CD4-positive, alpha-beta T cell treated with Interferon gamma for 1 hour (primary cell): ENCODE results near the gene AFAP1.

Experiments used
- DNase-seq: peaks from one replicate; pipeline ENCODE4 v3.0.0-alpha.2; 2020

AFAP1 gene

GRCh38 chr4:7747566-7747965 is 192.1 kb downstream of the AFAP1 start:
- no peak for DNase-seq

DNA sequence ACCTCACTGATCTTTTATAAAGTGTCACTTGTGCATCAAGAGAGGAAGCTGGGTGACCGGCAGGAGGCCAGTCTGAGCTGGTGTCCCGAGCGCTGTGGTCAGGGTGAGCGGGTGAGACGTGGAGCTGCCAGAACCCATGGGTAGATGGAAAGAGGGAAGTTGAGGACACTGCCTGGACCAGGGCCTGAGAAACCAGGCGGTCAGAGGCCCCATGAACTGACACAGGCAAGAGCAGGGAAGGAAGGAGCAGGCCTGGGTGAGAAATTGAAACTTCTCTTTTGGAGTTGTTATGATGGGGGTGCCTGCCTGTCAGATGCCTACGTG is 192.6 kb downstream of the AFAP1 start:
- peak; percentile 5 for DNase-seq

DNA sequence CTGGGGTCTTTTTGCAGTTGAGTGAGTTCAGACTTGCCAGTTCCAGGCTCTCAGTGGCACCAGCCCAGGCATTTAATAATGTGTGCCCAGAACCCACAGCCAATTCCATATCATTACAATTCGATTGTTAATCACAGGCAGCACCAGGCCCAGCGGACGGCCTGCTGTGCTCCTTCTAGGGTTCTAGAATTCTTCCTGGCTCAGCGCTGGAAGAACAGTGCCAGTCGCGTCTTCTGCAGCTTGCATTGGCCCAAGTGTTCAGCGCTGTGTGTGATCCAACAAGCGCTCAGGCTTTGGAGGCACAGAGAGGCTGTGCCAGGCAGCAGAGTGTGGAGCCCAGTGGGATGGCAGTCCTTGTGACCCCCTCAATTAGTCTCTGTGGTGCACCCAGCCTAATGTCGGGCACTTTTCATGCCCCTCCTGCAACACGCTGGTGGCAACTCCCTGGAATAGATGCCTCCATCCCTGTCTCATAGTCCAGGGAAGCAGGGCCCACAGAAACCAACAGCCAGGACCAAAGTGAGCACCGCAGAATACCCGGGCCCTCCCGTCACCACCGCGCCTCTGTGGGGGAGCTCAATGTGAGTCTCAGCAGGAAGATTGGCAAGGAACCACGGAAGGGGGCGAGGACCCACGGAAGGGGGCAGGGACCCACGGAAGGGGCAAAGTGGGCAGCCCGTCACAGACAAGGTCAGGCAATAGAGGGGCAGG is 193.2 kb downstream of the AFAP1 start:
- no peak for DNase-seq

- DNase-seq = no peak
These were observed 194.3 kb downstream of the AFAP1 start for GRCh38 chr4:7745301-7745885.

GRCh38 chr4:7744142-7744804 is 195.4 kb downstream of the AFAP1 start:
- no peak for DNase-seq

DNA sequence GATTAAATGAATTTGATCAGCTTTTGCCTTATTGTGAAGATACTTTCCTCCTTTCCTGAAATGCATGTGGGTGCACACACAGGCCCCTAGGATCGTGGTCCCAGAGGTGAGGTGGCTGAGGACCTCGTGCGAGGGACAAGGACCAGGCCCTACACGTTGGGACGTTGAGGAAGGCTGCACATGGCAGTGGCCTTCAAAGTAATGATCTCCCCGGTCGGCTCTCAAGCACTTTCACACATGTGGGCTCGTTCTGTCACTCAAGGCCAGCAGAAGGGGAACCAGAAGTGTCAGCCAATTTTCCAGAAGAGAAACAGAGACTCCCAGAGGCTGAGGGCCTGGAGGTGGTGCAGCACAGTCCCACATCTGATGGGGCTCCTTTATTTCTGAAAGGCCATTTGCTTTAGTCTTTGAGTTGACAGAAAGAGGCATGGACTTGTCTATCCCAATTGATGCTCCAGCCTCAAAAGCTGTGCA is 196.8 kb downstream of the AFAP1 start:
- no peak for DNase-seq

- DNase-seq = no peak
These were observed 197.5 kb downstream of the AFAP1 start for GRCh38 chr4:7741946-7742806.

- no peak for DNase-seq
These were observed 198.7 kb downstream of the AFAP1 start for GRCh38 chr4:7740866-7741525.

- DNase-seq = no peak
These were observed 199.5 kb downstream of the AFAP1 start for GRCh38 chr4:7739918-7740865.

- no peak for DNase-seq
These were observed 200.4 kb downstream of the AFAP1 start for GRCh38 chr4:7739077-7739917.

DNA sequence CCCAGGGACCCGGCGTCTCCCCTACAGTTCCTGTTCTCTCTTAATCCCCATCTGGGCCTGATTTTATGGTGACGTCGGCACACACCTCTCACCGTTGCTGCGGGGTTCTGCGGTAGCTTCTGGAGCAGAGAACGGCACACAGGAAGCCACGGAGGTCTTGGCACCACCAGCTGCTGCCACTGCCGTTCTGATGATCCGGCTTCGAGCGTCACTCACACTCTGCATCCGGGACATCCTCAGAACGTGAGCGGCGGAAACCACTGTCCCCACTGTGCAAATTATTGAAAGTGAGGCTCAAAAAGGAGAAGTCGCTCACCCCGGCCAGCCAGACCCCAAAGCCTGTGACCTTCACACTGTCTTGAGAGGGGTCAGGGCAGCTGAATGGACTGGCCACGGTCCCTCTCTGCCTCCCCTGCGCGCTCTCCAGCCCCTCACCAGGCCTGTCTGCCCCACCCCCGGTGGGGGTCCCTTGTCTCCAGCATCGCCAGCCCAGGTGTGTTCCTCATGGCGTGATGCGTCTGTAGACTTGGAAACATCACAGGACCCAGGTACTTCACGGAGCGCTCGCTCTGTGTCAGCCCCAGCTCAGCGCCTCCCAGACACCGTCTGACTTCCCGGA is 201.1 kb downstream of the AFAP1 start:
- DNase-seq = no peak

DNA sequence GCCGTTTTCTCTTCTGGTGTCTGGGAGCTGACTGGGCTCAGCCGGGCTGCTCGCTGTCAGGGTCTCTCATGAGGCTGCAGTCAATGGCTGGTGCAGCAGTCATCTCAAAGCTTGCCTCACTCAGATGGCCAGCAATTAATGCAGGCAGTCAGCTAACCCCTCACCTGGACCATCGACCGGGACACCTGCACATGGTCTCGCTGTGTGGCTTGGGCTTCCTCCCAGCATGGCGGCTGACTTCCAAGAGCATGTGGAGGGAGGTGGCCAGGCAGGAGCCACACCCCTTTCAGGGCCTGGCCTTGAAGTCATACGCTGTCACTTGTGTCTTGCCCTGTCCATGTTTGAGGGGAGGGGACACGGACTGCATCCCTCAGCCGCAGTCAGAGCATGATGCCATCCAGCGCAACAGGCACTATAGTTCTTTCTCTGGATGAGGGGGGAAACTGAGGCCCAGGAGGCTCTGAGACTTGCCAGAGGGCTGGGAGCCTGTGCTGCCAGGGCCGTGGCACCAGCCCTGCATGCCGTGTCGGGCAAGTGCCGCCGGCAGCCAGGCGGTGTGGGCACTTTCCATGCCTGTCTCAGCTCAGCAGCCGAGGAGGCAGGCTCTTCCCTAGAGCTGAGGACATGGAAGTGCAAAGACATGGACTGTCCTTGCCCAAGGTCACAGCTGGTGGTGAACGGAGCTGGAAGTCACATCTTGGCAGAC is 201.8 kb downstream of the AFAP1 start:
- no peak for DNase-seq

DNA sequence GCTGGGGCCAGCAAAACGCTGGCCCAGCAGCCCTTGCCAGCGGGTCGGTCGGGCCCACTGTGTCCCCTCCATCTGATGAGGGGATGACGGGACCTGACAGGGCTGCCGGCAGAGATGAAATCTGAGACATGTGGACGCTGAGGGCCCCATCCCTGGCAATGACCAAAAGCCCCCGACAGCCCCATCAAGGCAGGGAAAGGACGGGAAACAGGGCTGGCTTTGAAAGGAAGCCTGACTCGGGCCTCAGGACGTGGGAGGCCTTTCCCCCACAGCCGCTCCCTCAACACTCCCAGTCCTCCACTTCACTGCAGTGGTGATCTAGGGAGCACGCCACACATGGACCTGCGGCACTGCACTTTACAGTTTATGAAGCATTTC is 202.4 kb downstream of the AFAP1 start:
- DNase-seq = no peak

GRCh38 chr4:7736436-7737267 is 203.0 kb downstream of the AFAP1 start:
- no peak for DNase-seq

DNA sequence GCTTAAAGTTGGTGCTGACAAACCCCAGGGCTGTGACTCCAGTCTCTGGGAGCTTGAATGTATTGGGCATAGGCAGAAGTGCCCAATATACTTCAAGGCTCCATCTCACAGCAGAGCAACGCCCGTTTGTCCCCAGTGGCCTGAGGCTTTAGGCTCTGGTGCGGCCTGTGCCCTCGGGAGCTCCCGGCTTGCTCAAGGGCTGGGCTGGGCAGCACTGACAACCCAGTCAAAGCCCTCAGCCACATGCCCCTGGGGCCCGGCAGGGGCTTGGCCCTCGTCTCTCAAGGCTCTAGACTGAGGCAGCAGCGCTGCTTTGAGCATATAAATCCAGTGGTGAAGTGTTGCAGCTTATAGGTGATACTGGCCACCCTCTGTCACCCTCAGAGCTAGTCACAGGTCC is 203.7 kb downstream of the AFAP1 start:
- DNase-seq = no peak

DNA sequence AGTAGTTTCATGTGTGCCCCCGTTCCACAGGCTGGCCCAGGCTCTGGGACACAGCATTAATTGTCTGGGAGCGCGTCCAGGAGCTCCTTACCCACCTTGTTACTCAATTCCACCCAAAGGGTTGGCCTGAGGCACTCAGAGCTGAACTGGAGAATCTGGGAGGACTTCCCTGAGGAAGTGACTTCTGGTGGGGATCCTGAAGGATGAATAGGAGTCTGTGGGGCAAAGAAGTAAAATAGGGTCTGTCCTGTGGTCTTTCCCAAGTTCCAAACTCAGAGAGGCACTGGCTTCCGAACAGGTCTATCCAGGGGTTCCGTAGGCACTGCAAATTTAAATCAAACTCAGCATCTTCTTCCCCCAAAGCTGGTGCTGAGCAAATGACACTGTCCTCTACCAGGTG is 204.3 kb downstream of the AFAP1 start:
- no peak for DNase-seq

GRCh38 chr4:7734651-7735260 is 204.9 kb downstream of the AFAP1 start:
- no peak for DNase-seq
